ENCODE results near the gene MYB.

DNA sequence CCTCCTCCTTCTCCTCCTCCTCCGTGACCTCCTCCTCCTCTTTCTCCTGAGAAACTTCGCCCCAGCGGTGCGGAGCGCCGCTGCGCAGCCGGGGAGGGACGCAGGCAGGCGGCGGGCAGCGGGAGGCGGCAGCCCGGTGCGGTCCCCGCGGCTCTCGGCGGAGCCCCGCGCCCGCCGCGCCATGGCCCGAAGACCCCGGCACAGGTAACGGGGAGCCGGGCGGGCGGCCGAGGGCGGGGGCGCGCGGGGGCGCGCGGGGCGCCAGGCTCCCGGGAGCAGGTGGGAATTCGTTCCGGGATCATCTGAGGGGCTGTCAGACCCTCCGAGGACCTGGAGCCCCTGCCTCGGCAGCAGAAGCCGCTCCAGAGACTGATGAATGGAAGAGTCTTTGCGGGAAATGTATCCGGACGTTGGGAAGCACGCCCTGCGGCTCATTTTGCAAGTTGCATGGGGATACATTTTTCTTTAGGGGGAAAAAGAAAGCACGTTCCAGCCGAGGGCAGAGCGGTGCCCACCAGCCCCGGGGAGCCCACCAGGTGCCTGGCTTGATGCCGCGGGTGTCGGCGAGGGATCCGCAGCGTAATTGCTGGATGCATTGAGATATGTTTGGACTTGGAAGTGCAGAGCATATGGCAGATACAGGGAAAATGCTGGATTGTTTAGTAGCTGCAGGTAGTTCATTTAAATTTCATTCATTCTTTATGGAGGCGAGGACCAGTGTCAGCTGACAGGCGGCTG is 394 bp downstream of the MYB start:
- TF ChIP-seq, protein P1, sequence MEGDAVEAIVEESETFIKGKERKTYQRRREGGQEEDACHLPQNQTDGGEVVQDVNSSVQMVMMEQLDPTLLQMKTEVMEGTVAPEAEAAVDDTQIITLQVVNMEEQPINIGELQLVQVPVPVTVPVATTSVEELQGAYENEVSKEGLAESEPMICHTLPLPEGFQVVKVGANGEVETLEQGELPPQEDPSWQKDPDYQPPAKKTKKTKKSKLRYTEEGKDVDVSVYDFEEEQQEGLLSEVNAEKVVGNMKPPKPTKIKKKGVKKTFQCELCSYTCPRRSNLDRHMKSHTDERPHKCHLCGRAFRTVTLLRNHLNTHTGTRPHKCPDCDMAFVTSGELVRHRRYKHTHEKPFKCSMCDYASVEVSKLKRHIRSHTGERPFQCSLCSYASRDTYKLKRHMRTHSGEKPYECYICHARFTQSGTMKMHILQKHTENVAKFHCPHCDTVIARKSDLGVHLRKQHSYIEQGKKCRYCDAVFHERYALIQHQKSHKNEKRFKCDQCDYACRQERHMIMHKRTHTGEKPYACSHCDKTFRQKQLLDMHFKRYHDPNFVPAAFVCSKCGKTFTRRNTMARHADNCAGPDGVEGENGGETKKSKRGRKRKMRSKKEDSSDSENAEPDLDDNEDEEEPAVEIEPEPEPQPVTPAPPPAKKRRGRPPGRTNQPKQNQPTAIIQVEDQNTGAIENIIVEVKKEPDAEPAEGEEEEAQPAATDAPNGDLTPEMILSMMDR (conservative IDR thresholded peaks at IDR 0.05; ENCODE audit: low read depth in 2 of 2): no peak
- TF ChIP-seq CREB1 (CRISPR knock-in tag; IDR thresholded peaks at IDR 0.05; ENCODE audit: low read depth) (no peak), ZNF331 (CRISPR knock-in tag; IDR thresholded peaks at IDR 0.05; ENCODE audit: low read depth) (no peak), POLR2AphosphoS5 (IDR thresholded peaks at IDR 0.05; ENCODE audit: low read depth) (no peak), EZH2 (IDR thresholded peaks at IDR 0.05; ENCODE audit: low read depth, unreplicated experiment) (peak; percentile 65), NANOG (IDR thresholded peaks at IDR 0.05; ENCODE audit: borderline replicate concordance) (no peak), EZH2phosphoT487 (IDR thresholded peaks at IDR 0.05; ENCODE audit: unreplicated experiment) (no peak), JUNB (IDR thresholded peaks at IDR 0.05; ENCODE audit: unreplicated experiment) (no peak), STAT1 (IDR thresholded peaks at IDR 0.05; ENCODE audit: unreplicated experiment) (no peak), ZNF114 (CRISPR knock-in tag; IDR thresholded peaks at IDR 0.05) (no peak)
- TF ChIP-seq, protein P2, sequence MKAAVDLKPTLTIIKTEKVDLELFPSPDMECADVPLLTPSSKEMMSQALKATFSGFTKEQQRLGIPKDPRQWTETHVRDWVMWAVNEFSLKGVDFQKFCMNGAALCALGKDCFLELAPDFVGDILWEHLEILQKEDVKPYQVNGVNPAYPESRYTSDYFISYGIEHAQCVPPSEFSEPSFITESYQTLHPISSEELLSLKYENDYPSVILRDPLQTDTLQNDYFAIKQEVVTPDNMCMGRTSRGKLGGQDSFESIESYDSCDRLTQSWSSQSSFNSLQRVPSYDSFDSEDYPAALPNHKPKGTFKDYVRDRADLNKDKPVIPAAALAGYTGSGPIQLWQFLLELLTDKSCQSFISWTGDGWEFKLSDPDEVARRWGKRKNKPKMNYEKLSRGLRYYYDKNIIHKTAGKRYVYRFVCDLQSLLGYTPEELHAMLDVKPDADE (IDR thresholded peaks at IDR 0.05): no peak
- TF ChIP-seq, protein P3, sequence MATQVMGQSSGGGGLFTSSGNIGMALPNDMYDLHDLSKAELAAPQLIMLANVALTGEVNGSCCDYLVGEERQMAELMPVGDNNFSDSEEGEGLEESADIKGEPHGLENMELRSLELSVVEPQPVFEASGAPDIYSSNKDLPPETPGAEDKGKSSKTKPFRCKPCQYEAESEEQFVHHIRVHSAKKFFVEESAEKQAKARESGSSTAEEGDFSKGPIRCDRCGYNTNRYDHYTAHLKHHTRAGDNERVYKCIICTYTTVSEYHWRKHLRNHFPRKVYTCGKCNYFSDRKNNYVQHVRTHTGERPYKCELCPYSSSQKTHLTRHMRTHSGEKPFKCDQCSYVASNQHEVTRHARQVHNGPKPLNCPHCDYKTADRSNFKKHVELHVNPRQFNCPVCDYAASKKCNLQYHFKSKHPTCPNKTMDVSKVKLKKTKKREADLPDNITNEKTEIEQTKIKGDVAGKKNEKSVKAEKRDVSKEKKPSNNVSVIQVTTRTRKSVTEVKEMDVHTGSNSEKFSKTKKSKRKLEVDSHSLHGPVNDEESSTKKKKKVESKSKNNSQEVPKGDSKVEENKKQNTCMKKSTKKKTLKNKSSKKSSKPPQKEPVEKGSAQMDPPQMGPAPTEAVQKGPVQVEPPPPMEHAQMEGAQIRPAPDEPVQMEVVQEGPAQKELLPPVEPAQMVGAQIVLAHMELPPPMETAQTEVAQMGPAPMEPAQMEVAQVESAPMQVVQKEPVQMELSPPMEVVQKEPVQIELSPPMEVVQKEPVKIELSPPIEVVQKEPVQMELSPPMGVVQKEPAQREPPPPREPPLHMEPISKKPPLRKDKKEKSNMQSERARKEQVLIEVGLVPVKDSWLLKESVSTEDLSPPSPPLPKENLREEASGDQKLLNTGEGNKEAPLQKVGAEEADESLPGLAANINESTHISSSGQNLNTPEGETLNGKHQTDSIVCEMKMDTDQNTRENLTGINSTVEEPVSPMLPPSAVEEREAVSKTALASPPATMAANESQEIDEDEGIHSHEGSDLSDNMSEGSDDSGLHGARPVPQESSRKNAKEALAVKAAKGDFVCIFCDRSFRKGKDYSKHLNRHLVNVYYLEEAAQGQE (IDR thresholded peaks at IDR 0.05; ENCODE audit: unreplicated experiment): no peak

All from GM23338 (cell line).